ENCODE results near the gene TRIM73.
"Not testable (repeated sequence)": the region's sequence is repeated elsewhere in the genome, so short reads cannot be mapped to it uniquely, and the experiment has no call there.

GRCh38 chr7:75364079-75364478 lies 31.4 kb upstream of the TRIM73 start:
- not testable (repeated sequence) for TF ChIP-seq CTCF (conservative IDR thresholded peaks at IDR 0.05; ENCODE audit: low read depth, low read length); EZH2phosphoT487 (IDR thresholded peaks at IDR 0.05; ENCODE audit: borderline replicate concordance, low read length); EZH2 (IDR thresholded peaks at IDR 0.05; ENCODE audit: low read length, unreplicated experiment)

All from PC-3 (cell line).